ENCODE data around the gene OMP.
A peak's percentile ranks its signal among the peaks of the same experiment; 100 is the strongest.

Gene OMP

GRCh38 chr11:77108436-77108835 lies 5.8 kb downstream of the OMP start:
- no peak for DNase-seq

DNA sequence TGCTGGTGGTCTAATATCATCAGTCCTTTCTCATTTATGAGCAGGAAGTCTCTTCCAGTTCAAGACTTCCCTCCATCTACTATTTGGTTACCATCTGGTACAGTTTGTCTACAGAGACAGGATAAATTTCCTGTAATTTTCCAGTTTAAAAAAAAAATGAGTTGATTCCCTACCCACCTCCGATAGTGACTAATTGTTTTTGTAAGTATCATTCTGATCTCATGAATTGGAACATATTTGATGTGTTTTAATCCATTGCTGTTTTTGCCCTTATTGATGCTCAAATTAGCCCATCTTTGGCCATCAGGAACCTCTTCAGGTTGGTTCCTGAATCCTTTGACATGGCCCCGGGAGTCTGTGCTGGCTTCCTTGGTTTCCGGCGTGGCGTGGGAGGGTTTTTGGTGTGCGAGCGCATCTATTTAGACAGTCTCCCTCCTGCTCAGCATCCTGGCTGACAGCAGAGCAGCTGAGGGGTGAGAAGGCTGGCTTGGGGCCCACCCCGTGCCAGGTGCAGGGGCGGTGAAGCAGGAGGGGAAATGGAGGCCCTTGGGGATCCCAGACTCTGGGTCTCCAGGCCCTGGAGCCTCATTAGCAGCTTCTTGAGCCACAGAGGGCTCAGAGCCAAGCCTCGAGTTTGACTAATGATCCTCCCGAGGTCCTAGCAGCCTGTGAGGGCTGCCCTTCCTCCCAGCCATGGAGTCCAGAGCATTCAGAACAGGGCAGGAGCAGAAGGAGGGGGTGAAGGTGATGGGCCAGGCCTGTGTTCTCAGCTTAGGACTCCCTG lies 6.8 kb downstream of the OMP start:
- DNase-seq = peak; percentile 67

DNA sequence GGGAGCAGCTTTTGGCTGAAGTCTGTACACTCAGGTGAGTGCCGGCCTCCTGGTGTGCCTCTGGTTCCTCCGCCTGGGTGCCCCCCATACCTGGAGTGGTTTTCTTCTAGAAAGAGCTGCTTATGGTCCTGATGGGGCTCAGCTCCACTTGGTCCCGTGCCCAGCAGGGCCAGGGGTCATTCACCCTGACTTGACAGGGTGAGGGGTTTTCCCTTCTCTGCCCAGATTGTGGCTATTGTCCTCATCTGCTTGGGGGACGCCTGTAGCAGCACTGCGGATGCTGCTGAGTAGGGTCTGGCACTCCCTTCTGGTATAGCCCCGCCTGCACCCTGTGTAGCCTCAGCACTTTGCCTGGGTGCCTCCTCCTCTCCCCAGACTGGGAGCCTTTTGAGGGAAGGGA lies 8.2 kb downstream of the OMP start:
- no peak for DNase-seq

GRCh38 chr11:77111277-77111676 lies 8.6 kb downstream of the OMP start:
- no peak for DNase-seq

DNA sequence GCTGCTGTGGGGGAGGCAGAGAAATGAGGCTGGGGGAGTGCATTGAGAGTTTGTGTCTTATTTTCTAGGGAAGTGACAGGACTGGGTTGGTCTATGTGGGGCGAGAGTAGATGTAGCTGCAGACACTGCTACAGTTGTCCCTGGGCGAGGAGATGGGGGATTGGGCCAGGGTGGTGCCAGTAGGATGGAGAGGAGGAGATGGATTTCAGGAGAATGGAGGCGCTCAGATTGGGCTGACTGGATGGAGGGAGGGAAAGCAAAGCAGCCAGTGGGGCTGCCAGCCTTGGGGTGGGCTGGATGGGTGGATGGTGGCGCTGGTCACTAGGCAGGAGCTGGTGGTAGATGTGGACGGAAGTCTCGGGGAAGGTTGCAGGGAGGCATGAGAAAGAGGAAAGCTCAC lies 9.3 kb downstream of the OMP start:
- no peak for DNase-seq

DNA sequence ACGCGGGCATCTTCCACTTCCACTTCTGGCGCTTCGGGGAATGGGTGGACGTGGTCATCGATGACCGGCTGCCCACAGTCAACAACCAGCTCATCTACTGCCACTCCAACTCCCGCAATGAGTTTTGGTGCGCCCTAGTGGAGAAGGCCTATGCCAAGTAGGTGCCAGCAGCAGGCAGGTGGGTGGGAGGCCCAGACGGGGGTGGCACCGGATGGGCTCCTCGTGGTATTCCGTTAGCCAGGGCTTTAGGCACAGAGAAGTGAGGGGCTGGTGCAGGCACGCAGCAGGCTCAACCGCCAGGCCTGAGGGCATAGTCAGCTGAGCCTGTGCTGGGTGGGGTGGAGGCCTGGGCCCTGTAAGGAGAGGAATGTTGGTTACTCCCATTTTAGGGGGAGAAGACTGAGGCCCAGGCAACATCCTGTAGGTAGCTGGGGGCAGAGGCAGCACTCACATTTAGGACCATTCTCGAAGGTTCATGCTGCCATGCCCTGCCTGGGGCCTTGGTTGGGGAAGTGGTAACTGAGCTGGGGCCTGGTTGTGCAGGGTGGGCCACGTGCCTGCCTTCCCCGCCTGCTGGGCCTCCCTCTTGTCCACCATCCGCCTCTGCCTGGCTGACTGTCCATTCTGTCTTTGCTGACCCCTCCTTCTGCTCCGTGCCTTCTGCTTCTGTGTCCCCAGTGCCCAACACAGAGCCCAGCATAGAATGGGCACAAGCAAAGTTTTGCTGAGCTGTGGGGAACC lies 10.2 kb downstream of the OMP start:
- DNase-seq = no peak

DNA sequence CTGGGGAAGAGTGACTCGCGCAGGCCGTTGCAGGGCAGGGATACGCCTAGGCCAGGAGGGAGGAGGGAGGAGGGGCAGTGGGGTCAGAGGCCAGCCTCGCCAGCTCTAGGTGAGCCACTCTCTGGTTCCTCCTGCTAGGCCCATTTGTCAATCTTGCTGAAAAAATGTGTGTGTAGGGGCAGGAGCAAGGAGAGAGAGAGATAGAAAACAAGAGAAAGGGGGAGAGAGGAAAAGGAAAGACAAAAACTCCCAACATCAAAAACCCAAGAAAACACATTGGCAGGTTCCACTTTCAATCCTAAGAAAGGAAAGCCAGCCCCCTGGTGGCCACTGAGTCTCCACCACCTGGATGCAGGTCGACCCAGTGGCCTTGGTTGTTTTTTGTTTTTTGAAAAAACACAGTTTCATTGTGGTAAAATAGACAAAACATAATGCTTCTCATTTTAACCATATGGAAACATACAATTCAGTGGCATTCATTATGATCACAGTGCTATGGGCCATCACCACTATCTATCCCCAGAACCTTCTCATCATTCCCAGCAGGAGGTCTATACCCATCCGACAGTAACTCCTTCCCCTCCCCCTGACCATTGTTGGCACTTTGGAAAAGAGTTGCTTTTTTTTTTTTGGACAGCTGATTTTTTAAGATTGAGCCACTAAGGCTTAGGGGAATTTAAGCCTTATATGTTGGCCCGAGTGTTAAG lies 10.9 kb downstream of the OMP start:
- no peak for DNase-seq

GRCh38 chr11:77114089-77114463 lies 11.4 kb downstream of the OMP start:
- DNase-seq = no peak

DNA sequence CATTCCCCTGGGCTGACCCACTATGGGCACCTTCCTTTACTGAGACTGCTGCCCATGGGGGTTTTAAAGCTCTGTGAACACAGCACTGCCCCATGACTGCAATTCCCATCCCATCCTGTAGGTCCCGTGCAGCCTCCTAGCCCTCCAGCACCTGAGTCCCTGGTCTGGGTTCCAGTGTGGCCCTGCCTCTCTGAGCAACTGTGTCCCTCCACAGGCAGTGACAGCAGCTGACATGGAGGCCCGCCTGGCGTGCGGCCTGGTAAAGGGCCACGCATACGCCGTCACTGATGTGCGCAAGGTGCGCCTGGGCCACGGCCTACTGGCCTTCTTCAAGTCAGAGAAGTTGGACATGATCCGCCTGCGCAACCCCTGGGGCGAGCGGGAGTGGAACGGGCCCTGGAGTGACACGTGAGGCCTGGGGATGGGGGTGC lies 12.6 kb downstream of the OMP start:
- DNase-seq = no peak

DNA sequence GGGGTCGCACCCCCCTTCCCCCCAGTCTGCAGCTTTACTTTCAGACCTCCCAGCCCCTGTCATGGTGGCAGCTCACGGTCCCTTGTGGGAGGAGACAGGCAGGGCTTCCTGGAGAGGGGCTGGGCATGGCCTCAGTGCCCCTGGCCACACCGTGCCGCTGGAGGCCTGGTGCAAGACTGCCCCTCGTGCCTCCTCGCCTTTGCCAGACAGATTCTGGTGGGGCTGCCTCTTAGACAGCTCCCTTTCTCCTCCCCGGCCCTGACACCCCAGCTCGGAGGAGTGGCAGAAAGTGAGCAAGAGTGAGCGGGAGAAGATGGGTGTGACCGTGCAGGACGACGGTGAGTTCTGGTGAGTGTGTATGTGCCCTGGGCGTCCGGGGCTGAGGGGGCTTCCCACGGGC lies 13.3 kb downstream of the OMP start:
- no peak for DNase-seq

GRCh38 chr11:77117492-77117891 lies 14.9 kb downstream of the OMP start:
- no peak for DNase-seq

- no peak for DNase-seq
These were observed 15.4 kb downstream of the OMP start for GRCh38 chr11:77118086-77118485.

DNA sequence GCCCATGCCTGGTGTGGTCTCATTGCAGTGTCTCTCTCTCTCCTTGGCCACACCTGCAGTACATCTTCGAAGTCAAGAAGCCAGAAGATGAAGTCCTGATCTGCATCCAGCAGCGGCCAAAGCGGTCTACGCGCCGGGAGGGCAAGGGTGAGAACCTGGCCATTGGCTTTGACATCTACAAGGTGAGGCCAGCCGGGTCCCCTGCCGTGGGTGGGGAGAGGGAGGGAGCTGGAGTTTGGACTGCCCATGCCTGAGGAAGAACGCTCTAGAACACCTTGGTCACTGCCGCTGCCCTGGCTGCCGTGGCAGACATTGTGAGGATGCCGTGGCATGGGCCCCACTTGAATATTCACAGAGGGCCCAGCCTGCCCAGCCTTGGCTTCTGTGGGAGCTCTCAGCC lies 16.3 kb downstream of the OMP start:
- no peak for DNase-seq

GRCh38 chr11:77119531-77119936 lies 16.9 kb downstream of the OMP start:
- no peak for DNase-seq

GRCh38 chr11:77120571-77120970 lies 17.9 kb downstream of the OMP start:
- DNase-seq = no peak

DNA sequence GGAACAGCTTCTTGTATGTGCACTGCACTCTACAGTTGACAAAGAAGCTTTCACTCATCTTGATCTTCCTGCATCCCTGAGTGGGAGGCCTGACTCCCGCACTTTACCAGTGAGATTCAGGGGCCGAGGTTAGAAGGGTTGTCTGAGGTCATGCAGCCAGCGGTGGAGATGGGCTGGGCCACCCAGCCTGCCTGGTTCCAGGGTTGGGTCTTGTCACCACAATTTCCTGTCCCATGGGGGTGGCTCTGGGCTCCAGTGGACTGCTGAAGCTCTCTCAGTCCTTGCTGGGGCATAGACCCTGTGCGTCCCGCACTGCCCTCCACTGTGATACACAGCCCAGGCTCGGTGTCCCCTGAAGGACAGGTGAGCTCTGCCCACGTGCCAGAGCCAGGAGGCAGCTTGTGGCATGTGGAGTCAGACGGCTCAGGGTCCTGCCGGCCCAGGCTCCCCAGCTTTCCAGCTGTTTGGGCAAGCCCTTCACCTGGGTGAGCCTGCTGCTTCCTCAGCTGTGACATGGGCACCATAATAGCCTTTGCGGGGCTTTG lies 18.5 kb downstream of the OMP start:
- no peak for DNase-seq

- no peak for DNase-seq
These were observed 19.4 kb downstream of the OMP start for GRCh38 chr11:77121876-77122575.

DNA sequence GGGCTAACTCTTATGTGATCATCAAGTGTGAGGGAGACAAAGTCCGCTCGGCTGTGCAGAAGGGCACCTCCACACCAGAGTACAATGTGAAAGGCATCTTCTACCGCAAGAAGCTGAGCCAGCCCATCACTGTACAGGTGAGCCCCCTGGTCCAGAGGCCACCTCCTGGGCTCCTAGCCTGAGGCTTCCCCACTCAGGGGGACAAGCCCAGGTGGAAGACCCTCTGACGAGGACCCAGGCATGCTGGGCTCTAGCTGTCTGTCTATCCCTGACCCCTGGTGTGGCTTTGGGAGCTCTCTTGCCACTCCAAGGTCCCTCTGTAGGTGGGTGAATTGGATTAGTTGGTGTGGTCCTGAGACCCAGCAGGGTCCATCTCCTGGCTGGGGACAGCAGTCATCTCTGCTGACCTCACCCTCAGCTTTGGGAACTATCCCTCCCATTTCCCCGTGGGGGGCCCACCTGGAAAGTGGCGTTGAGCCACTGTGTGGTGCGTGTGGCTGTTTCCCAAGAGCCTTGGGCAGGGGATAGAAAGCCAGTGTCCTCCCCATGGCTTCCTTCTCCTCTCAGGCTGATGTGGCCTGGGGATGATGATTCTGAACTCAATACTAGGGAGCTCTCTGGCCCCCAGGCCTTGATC lies 20.1 kb downstream of the OMP start:
- DNase-seq = no peak

- no peak for DNase-seq
These were observed 21.0 kb downstream of the OMP start for GRCh38 chr11:77123591-77123990.

GRCh38 chr11:77124041-77124440 lies 21.4 kb downstream of the OMP start:
- DNase-seq = no peak

DNA sequence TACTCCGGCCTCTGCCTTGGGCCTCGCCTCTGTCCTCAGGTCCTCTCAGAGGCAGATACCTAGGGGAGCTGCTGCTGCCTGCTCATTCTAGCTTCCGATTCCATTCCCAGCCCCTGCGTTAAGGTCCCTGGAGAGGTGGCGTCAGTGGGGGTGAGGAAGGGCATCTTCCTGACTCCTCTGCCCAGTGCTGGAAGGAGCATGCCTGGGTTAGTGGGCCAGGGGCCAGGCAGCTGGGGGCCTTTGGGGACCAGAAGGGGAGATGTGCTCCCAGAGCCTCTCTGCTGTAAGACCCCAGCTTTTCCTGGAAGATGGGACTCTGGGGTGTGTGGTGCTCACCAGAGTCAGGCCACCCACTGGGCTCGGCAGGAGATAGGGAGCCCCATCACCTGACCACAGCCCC lies 21.8 kb downstream of the OMP start:
- DNase-seq = no peak

- no peak for DNase-seq
These were observed 22.6 kb downstream of the OMP start for GRCh38 chr11:77125191-77125590.

DNA sequence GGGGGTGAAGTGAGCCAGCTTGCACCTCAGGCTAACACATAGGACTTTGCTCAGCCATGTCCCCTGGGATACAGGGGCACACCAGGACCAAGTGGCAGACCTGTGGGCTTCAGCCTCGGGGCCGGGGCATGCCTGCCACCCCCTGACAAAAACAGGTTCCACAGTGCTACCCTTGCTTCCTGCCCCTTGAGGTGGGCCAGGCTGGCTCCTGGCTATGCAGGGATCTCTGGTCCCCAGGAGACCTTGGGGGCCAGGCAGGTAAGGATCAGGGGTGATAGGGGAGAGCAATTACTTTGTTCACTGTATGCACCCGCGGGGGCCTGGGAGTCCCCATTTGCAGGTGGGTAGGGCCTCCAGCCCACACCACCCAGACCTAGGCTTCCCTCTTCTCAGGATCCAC lies 23.1 kb downstream of the OMP start:
- no peak for DNase-seq

All from DMS 273 treated with DMSO at 0.1 percent for 48 hours (cell line).